NCI-H524 (cell line): ENCODE measurements around the gene BABAM1.

Source experiments
- DNase-seq, 2 experiments: peaks; one replicate each; lab custom pipeline; 2025; lab: John Stamatoyannopoulos, UW

BABAM1 gene

DNA sequence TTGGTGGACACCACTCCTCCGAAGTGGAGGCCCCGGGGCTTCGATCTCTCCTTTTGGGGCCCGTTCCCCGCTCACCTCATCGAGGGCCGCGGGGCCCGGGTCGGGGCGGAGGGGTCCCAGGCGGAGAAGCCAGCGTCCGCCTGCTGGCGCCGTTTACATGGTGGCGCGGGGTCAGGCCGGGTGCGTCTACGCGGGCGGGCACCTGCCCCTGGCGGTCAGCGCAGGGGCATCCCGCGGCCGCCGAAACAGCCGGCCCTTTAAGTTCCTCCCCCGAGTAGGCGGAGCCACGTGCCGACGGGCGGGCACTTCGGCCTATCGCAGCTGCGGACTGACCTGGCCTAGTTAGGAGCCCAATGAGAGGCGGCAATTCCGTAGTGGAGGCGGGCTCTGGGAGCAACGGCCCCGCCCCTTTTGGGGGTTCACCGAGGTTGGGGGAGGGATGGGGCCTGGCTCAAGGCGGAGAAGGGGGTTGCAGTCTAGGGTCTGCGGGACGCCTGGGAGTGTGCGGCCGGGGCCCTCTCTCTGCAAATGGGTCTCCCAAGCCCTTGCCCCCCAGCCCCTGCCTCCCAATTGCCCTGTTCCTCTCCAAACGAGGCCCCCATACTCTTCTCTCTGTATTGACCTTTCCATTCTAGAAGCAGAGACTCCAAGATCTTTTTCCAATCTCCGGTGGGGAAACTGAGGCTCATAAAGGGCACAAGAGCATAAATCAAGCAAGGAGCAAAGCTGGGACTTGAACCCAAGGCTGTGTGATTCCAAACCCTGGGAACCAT, 36.1 kb downstream of the BABAM1 start, which contains the start of gene ABHD8:
Gene ABHD8, minus strand, starts transcription at position 259 of the 773 bp plus-strand sequence. CDS start 1,809 bp downstream, outside the sequence.
- peak; percentile 91 to 97 for DNase-seq

- DNase-seq: peak in 1 of 2 experiments; percentile 27
Observed at GRCh38 chr19:17303940-17304267, 36.7 kb downstream of the BABAM1 start.

GRCh38 chr19:17304386-17305215, 37.4 kb downstream of the BABAM1 start:
- DNase-seq: no peak

- no peak for DNase-seq
Observed at GRCh38 chr19:17305216-17305516, 37.9 kb downstream of the BABAM1 start.

DNA sequence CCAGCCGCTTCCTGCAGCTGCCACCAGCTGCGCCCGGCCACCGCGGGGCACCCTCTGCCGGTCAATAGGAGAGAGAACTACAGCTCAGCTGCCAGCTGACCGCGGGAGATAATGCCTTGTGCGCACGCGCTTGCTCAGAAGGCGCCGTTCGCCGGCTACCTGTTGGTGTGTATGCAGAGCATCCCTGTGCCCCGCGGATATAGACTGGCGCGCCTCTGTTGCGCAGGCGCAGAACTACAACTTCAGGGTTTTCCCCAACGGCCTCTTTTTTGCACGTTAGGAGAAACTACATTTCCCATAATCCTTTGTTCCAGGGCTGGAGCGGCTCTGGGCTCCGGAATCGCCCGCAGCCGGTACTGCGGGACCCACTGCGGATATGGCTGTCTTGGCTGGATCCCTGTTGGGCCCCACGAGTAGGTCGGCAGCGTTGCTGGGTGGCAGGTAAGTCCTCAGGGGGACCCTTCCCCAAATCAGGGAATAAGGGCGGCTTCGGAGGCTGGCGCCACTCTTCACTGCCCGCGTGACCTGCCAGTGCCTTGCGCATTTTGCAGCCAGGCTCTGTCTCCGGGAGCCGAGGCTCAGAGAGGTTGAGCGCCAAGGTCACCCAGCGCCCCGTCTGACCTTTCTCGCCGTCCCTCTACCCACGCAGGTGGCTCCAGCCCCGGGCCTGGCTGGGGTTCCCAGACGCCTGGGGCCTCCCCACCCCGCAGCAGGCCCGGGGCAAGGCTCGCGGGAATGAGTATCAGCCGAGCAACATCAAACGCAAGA, 38.5 kb downstream of the BABAM1 start, which contains the start of gene MRPL34:
Gene MRPL34, plus strand, starts transcription at position 356 of the 768 bp plus-strand sequence. Its CDS starts 21 bp downstream, at position 377.
- peak; percentile 100 for DNase-seq

DNA sequence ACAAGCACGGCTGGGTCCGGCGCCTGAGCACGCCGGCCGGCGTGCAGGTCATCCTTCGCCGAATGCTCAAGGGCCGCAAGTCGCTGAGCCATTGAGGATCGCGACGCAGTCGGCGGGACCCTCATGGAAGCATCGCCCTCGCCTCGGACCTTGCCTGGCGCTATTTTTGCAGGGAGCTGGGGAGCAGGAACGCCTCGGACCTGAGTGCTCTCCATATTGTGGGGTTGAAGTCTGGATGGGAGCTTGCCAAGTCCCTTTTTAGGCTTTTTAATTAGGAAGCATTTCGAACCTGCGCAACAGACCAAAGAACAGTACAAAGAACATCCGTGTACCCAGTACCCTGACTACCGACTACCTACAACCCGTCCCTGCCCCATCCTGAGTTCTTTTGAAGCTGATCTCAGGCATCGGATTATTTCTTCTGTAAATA, 39.1 kb downstream of the BABAM1 start:
- peak in 1 of 2 experiments; percentile 55 for DNase-seq

DNA sequence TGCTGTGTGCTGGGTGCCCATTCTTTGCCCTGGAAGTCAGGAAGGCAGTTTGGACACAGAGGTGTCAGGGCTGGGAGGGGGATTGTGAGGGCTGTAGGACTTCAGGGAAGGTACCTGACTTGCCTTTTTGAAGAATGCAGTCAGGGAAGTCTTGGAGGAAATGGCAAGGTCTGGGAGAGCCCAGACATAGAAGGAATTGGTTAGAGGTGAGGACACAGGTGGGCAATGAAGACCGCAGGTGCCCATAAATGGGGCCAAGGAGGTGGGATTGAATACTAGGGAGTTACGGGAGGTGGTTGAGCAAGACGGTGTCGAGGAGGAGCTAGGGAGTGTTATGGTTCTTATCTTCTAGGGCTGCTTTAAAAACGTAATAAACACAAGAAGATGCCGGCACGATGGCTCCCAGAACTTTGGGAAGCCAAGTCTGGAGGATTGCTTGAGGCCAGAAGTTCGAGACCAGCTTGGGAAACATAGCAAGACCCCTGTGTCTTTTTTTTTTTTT, 40.7 kb downstream of the BABAM1 start:
- DNase-seq: no peak

GRCh38 chr19:17309198-17309964, 42.1 kb downstream of the BABAM1 start, which contains the start of gene DDA1:
DDA1 (plus strand) TSS chr19:17309563; CDS start chr19:17309655, 92 bp downstream.
- peak; percentile 99 to 100 for DNase-seq

DNA sequence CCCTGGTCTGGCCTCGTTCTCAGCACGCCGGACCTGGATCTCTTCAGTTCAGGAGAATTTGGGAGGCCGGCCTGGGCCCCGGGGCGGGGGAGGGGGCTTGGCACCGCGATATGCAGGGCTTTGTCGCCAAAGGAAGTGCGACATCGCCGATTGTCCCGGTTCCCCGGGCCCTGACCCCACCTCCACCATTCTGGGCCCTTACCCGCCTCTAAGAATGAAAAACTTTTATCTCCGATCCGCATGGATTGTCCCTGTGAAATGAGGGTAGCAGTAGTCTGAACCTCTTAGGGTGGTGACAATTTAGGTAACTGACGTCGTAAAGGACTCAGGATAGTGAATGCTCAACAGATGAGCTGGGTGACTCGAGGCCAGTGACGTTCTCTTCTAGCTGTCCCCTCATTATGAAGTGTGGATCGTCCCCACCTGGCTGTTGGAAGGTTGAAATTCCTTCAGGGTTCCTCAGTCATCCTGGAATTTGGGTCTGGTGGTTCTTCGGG, 42.8 kb downstream of the BABAM1 start:
- no peak for DNase-seq

DNA sequence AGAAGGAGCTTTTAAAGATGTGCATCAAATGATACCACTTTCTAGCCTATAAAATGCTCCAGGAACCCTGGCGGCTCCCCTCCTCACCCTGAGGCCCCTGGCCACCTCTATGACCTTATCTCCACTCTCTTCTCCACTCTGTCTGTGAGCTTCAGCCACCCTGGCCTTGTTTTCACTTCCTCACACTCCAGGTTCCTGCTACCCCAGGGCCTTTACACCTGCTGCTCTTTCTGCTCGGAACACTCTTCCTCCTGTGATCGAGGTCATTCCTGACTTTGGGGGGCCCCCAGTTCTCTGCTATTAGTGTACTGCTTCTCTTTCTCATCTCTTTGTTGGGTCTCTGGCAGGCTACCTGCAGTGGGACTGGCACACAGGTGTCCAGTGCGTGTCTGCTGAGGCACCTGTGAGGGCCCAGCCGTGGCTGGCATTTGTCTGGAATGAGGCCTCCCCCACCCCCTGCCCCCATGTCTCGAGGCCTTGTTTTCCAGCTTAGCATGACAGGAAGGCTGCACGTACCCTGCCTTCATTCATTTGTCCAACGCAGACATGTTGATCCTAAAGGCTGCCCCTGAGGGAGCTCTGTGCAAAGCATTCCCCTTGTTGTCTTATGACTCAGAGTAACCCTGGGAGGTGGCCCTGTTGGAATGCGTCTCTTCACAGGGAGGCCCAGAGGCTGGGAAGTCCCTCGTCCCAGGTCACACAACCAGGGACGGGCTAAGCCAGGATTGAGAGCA, 44.4 kb downstream of the BABAM1 start:
- DNase-seq: no peak

DNA sequence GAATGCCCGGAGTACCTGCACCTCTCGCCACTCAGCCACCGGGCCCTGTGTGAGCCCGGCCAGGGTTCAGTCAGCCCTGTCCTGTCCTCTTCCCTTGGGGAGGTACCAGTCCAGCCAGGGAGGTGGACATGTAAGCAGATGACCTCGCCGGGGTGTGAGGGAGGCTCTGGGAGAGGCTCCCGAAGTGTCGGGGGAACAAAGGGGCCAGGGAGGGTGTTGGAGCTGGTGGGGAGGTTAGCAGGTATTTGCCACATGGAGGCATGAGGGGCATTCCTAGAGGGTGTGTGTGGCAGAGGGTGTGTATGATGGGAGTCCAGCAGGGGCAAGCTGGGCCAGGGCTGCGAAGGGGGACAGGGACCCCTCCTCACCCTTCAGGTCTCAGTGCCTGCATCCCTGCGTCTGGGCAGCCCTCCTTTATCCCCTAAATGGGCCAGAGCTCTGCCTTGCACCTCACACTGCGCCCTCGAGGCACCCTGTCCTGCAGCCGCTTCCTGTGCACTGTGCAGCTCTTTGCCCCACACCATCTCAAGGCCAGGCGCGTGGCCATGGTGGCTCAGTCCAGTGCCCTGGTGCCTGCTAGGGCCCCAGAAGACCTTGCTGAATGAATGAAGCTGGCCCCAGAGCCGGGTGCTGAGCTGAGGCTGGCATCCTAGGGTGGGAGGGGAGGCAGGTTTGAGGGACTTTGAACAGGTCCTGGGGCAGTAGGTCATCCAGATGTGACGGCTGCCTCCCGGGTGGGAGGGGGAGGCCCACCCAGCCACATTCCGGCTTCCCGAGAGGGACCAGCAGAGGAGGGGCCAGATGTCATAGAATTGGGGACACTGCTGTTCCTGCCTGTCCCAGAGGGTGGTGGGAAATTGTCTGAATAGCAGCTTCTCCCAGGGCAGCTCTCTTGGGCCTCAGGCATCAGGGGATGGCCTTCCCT, 45.2 kb downstream of the BABAM1 start:
- no peak for DNase-seq

DNA sequence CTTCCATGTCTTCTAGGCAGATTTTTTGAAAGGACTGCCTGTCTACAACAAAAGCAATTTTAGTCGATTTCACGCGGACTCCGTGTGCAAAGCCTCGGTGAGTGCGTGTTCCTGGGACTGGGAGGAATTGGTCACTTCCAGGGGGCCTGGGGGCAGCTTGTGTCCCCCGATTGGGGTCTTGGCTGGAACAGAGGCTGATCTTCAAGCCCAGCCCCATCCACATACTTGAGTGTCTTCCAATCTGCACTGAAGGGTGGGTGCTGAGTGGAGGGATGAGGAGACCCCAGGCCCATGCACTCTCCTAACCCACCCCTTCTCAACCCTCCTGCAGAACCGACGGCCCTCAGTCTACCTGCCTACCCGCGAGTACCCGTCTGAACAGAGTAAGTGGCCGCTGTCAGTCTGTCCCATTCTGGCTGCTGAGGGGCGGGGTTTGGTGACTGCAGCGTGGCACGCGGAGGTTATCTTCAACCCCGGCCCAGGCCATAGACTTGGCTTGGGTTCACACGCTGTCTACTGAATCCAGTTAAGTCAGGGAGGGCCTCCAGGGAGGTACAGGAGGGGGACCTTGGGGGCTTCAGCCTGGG, 46.9 kb downstream of the BABAM1 start:
- DNase-seq: no peak

DNA sequence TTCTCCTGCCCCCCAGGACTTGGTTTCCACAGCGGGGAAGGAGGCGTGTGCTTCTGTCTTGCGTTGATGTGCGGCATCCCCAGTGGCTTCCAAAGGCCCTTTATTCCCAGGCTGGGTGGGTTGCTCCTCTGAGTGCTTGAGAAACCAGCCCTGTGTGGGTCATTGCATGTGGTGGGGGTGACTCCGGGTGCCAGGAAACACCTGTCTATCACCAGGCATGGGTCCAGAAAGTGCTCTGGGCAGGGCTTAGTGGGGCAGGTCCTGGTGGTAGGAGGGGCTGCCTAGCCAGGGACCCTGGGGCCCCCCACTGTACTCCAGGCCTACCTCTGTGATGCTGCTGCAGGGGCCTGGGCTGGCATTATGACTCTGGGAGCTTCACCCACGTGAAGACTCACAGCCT, 51.7 kb downstream of the BABAM1 start:
- no peak for DNase-seq

GRCh38 chr19:17319473-17320238, 52.4 kb downstream of the BABAM1 start:
- no peak for DNase-seq

GRCh38 chr19:17320435-17320834, 53.2 kb downstream of the BABAM1 start:
- no peak for DNase-seq

DNA sequence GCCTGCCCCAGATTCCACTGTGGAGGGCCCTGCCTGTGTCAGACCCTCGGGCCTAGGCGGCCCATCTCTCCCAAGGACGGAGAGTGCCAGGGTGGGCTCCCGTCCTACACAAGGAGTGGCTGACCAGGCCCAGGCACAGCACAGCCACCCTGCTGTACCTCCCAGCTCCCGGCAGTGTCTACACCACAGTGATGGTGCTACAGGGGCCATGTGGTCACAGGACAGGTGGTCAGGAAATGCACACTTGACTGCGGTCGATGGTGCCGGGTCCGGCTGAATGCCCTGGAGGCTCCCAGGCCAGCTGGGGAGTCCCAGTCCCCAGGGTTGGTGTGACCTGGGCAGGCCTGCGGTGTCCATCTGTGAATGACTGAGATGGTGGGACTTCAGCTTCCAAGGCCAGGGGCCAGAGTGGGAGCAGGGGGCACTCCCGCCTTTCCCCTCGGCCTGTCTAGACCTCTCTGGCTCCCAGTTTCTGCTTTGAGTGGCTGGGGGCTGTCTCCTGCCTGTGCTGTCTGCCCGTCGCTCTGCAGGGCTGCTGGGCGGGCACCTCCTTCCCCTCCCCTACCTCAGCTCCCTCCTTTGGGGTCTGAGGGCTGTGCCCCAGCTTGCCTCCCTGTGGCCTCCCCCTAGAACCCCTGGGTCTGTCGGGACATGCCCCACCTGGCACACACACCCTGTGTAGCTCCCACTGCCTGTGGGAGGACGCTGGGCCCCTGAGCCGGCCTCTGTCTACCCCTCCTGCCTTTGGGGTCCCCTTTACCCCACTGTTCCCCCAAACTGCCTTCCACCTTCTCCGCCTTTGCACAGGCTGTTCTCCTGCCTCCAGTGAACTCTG, 54.6 kb downstream of the BABAM1 start:
- DNase-seq: no peak

GRCh38 chr19:17322854-17323253, 55.6 kb downstream of the BABAM1 start:
- DNase-seq: no peak
